H9 (cell line): ENCODE measurements around the gene CASP8. TPM values are rescaled to one million over a fixed set of nuclear protein-coding genes. Genes with fewer than 3 reads are reported as not detected.

ENCODE experiments used
- DNase-seq: peaks from one replicate; pipeline ENCODE4 v3.0.0-alpha.2; 2017
- H2AFZ ChIP-seq: one replicate; pipeline ENCODE4 v1.6.1; 2013; ENCODE audit warnings: mild to moderate bottlenecking, low read length, control low read depth, moderate library complexity
- H2AK5ac ChIP-seq: 2 replicates; pipeline ENCODE4 v1.6.1; 2013; ENCODE audit warnings: low read length, control low read depth, mixed read lengths; ENCODE audit not compliant: insufficient read length
- H2BK120ac ChIP-seq: one replicate; pipeline ENCODE4 v1.6.1; 2013; ENCODE audit warnings: low read depth, mild to moderate bottlenecking, low read length, control low read depth, inconsistent platforms; ENCODE audit not compliant: poor library complexity, severe bottlenecking
- H2BK12ac ChIP-seq: 2 replicates; pipeline ENCODE4 v1.6.1; 2013; ENCODE audit warnings: low read length, control low read depth, mixed read lengths, low read depth; ENCODE audit not compliant: insufficient read length
- H2BK15ac ChIP-seq: 2 replicates; pipeline ENCODE4 v1.6.1; 2013; ENCODE audit warnings: low read depth, low read length, control low read depth
- H2BK20ac ChIP-seq: one replicate; pipeline ENCODE4 v1.6.1; 2013; ENCODE audit warnings: low read depth, mild to moderate bottlenecking, low read length, control low read depth, inconsistent platforms; ENCODE audit not compliant: poor library complexity, severe bottlenecking
- H2BK5ac ChIP-seq: 2 replicates; pipeline ENCODE4 v1.6.1; 2013; ENCODE audit warnings: low read length, control low read depth, mixed read lengths; ENCODE audit not compliant: insufficient read length
- H3K14ac ChIP-seq: 2 replicates; pipeline ENCODE4 v1.6.1; 2013; ENCODE audit warnings: low read length, control low read depth; ENCODE audit not compliant: insufficient read depth
- H3K18ac ChIP-seq: 2 replicates; pipeline ENCODE4 v1.6.1; 2013; ENCODE audit warnings: low read depth, mild to moderate bottlenecking, mixed read lengths, low read length, control low read depth; ENCODE audit not compliant: insufficient read length
- H3K23ac ChIP-seq: 2 replicates; pipeline ENCODE4 v1.6.1; 2013; ENCODE audit warnings: low read length, control low read depth, mixed read lengths, low read depth; ENCODE audit not compliant: insufficient read length
- H3K23me2 ChIP-seq: 2 replicates; pipeline ENCODE4 v1.6.1; 2013; ENCODE audit warnings: low read depth, mild to moderate bottlenecking, mixed read lengths, low read length, control low read depth; ENCODE audit not compliant: insufficient read length, poor library complexity, severe bottlenecking
- H3K27ac ChIP-seq: 2 replicates; pipeline ENCODE4 v1.5.1; 2013; ENCODE audit warnings: low read length, control low read depth, mixed read lengths, low read depth; ENCODE audit not compliant: insufficient read length
- H3K27me3 ChIP-seq: 2 replicates; pipeline ENCODE4 v1.6.1; 2013; ENCODE audit warnings: low read length, control low read depth, inconsistent platforms; ENCODE audit not compliant: insufficient read depth
- H3K4ac ChIP-seq: 2 replicates; pipeline ENCODE4 v1.6.1; 2013; ENCODE audit warnings: low read depth, mild to moderate bottlenecking, control low read depth, inconsistent platforms, low read length, moderate library complexity
- H3K4me1 ChIP-seq: 2 replicates; pipeline ENCODE4 v1.6.1; 2013; ENCODE audit warnings: low read length, control low read depth, inconsistent platforms; ENCODE audit not compliant: insufficient read depth
- H3K4me2 ChIP-seq: 2 replicates; pipeline ENCODE4 v1.6.1; 2013; ENCODE audit warnings: low read length, control low read depth, mixed read lengths; ENCODE audit not compliant: insufficient read length, insufficient read depth
- H3K56ac ChIP-seq: 2 replicates; pipeline ENCODE4 v1.6.1; 2013; ENCODE audit warnings: low read depth, mild to moderate bottlenecking, mixed read lengths, low read length, control low read depth; ENCODE audit not compliant: insufficient read length
- H3K79me1 ChIP-seq: 2 replicates; pipeline ENCODE4 v1.6.1; 2013; ENCODE audit warnings: low read depth, mild to moderate bottlenecking, moderate library complexity, low read length, control low read depth, inconsistent platforms; ENCODE audit not compliant: insufficient read depth, poor library complexity, severe bottlenecking
- H3K79me2 ChIP-seq: 2 replicates; pipeline ENCODE4 v1.6.1; 2013; ENCODE audit warnings: low read length, control low read depth, inconsistent platforms; ENCODE audit not compliant: insufficient read depth
- H3K9ac ChIP-seq: 2 replicates; pipeline ENCODE4 v1.6.1; 2013; ENCODE audit warnings: low read length, control low read depth, mixed read lengths; ENCODE audit not compliant: insufficient read length; ENCODE audit errors: extremely low read depth
- H3K9me3 ChIP-seq: one replicate; pipeline ENCODE4 v1.6.1; 2013; ENCODE audit warnings: low read depth, low read length, inconsistent platforms; ENCODE audit not compliant: control insufficient read depth
- H3T11ph ChIP-seq: one replicate; pipeline ENCODE4 v1.6.1; 2013; ENCODE audit warnings: mild to moderate bottlenecking, low read length, control low read depth, inconsistent platforms
- H4K20me1 ChIP-seq: one replicate; pipeline ENCODE4 v1.6.1; 2013; ENCODE audit not compliant: control insufficient read depth, insufficient read length, insufficient read depth
- H4K5ac ChIP-seq: 2 replicates; pipeline ENCODE4 v1.6.1; 2013; ENCODE audit warnings: low read depth, mild to moderate bottlenecking, mixed read lengths, low read length, control low read depth; ENCODE audit not compliant: insufficient read length
- H4K8ac ChIP-seq: replicated peaks from 2 replicates; pipeline ENCODE4 v1.6.1; 2013; ENCODE audit warnings: low read length, control low read depth, mixed read lengths, low read depth; ENCODE audit not compliant: insufficient read length
- H4K91ac ChIP-seq: 2 replicates; pipeline ENCODE4 v1.6.1; 2013; ENCODE audit warnings: low read depth, mild to moderate bottlenecking, moderate library complexity, mixed read lengths, low read length, control low read depth; ENCODE audit not compliant: insufficient read length
- H3K27ac Mint-ChIP-seq, 3 experiments: 2 replicates in 2 of 3; 3 replicates in 1 of 3; pipeline ENCODE4 v1.8.0; 2020 to 2021; ENCODE audit warnings: mixed read lengths in 3 of 3, mild to moderate bottlenecking in 1 of 3, moderate library complexity in 1 of 3
- H3K27me3 Mint-ChIP-seq: 2 replicates; pipeline ENCODE4 v1.8.0; 2021; ENCODE audit warnings: low read depth, mild to moderate bottlenecking, moderate library complexity, mixed read lengths
- H3K36me3 Mint-ChIP-seq, 3 experiments: 2 replicates in 2 of 3; 3 replicates in 1 of 3; pipeline ENCODE4 v1.8.0; 2020 to 2021; ENCODE audit warnings: low read depth in 3 of 3, mixed read lengths in 3 of 3; ENCODE audit not compliant: insufficient read depth in 1 of 3
- H3K4me1 Mint-ChIP-seq, 2 experiments: 2 replicates each; pipeline ENCODE4 v1.8.0; 2020; ENCODE audit warnings: mixed read lengths in 2 of 2
- H3K4me3 Mint-ChIP-seq, 2 experiments: 2 replicates in 1 of 2; 3 replicates in 1 of 2; pipeline ENCODE4 v1.8.0; 2020 to 2021; ENCODE audit warnings: mild to moderate bottlenecking in 2 of 2, mixed read lengths in 2 of 2, moderate library complexity in 1 of 2
- H3K9me3 Mint-ChIP-seq, 2 experiments: 2 replicates in 1 of 2; 3 replicates in 1 of 2; pipeline ENCODE4 v1.8.0; 2020; ENCODE audit warnings: mild to moderate bottlenecking in 2 of 2, mixed read lengths in 2 of 2, moderate library complexity in 1 of 2
- CTCF ChIP-seq: fragments of 200-600 bp; sonication (generic); conservative IDR thresholded peaks from 3 replicates; pipeline ENCODE4 v1.8.0; 2021; ENCODE audit warnings: antibody characterized with exemption, mild to moderate bottlenecking
- WGBS: extraction: QIAGEN DNeasy Blood & Tissue Kit; methylation state at CpG from one replicate; pipeline ENCODE4 v1.1.7; 2013; ENCODE audit warnings: missing lambda C conversion rate, low lambda C conversion rate, mixed read lengths; ENCODE audit not compliant: insufficient read length; ENCODE audit errors: extremely low coverage; 5-methylcytosine and 5-hydroxymethylcytosine counted together
- total RNA-seq: library from RNA; stranded (reverse); gene quantifications from 2 replicates; pipeline ENCODE4 v1.2.1, GENCODE V29; 2021

CASP8 gene
- total RNA-seq, 1 experiment from 2014 or later = 10.0 TPM

GRCh38 chr2:201254081-201254730 is 6.1 kb upstream of the CASP8 start:
- peak overlapping the region; percentile 25 for H4K5ac ChIP-seq
- H2BK20ac ChIP-seq = no peak overlapping the region
- Mint-ChIP-seq H3K9me3 (peaks cover 2 to 3% of the 10 kb centered on the region in 2 experiments; a peak in 2 of 5 replicates), H3K27me3 (no peaks in the 10 kb centered on the region; the same call in 1 of the 2 replicates), H3K27ac (peak overlapping the region in 2 of 3 experiments; percentile 22 to 40; a peak in 3 of 7 replicates), H3K4me1 (peaks cover 25 to 28% of the 10 kb centered on the region in 2 experiments), H3K36me3 (peaks cover 0 to 2% (median 0%) of the 10 kb centered on the region in 3 experiments; a peak in 2 of 7 replicates), H3K4me3 (no peak overlapping the region)
- no peak overlapping the region for H3K27ac ChIP-seq
- H3T11ph ChIP-seq = peak overlapping the region; percentile 8
- no peak overlapping the region for H3K4me2 ChIP-seq
- H2BK120ac ChIP-seq = no peak overlapping the region
- no peak overlapping the region for H2AK5ac ChIP-seq
- H3K79me1 ChIP-seq = no peaks in the 10 kb centered on the region
- H3K4me1 ChIP-seq = peaks cover 11% of the 10 kb centered on the region
- no peaks in the 10 kb centered on the region for H3K27me3 ChIP-seq
- H3K14ac ChIP-seq = no peak overlapping the region
- no peak overlapping the region for H3K4ac ChIP-seq
- no peaks in the 10 kb centered on the region for H3K9me3 ChIP-seq
- peak overlapping the region; percentile 47 for H2BK12ac ChIP-seq
- no peak overlapping the region for H2BK15ac ChIP-seq
- peak overlapping the region; percentile 16 for H2BK5ac ChIP-seq
- no peak overlapping the region for H4K8ac ChIP-seq
- H3K18ac ChIP-seq = peak overlapping the region; percentile 63
- H3K56ac ChIP-seq = no peak overlapping the region
- peak; percentile 81 for DNase-seq
- no peak overlapping the region for H4K91ac ChIP-seq
- H3K23ac ChIP-seq = no peak overlapping the region
- H3K9ac ChIP-seq = no peak overlapping the region
- no peaks in the 10 kb centered on the region for H3K79me2 ChIP-seq
- TF ChIP-seq CTCF = no peak
- H4K20me1 ChIP-seq = no peaks in the 10 kb centered on the region
- H2AFZ ChIP-seq = peak overlapping the region; percentile 73
- H3K23me2 ChIP-seq = no peaks in the 10 kb centered on the region
- no CpG with 5 or more reads among the region's 5 CpGs for WGBS
